Epidermal melanocyte (primary cell): ENCODE results near the gene TRPC4AP.

Experiments
- DNase-seq: peaks from one replicate; pipeline ENCODE4 v3.0.0; 2011; ENCODE audit warnings: low spot score; ENCODE audit not compliant: insufficient read length

The TRPC4AP gene

GRCh38 chr20:35017099-35017835 is 75.3 kb downstream of the TRPC4AP start:
- DNase-seq = no peak

- no peak for DNase-seq
Measured at GRCh38 chr20:35015863-35016193, 76.8 kb downstream of the TRPC4AP start.

DNA sequence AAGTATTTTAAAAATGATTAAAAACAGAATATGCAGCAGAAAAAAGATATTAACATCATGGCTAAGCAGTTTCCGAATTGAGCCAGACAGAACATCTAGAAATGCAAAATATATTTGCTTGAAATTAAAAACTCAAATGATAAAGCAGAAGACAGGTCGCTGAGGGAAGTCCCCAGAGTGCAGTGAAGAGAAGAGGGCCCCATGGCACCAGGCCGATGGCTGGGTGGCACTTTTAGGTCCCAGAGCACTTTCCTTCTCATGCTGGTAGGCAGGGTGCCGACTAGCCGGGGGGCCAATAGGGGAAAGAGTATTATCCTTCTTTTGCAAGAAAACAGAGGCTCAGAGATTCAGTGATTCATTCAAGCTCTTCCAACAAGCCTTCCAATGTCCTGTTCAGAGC is 78.1 kb downstream of the TRPC4AP start:
- no peak for DNase-seq

DNA sequence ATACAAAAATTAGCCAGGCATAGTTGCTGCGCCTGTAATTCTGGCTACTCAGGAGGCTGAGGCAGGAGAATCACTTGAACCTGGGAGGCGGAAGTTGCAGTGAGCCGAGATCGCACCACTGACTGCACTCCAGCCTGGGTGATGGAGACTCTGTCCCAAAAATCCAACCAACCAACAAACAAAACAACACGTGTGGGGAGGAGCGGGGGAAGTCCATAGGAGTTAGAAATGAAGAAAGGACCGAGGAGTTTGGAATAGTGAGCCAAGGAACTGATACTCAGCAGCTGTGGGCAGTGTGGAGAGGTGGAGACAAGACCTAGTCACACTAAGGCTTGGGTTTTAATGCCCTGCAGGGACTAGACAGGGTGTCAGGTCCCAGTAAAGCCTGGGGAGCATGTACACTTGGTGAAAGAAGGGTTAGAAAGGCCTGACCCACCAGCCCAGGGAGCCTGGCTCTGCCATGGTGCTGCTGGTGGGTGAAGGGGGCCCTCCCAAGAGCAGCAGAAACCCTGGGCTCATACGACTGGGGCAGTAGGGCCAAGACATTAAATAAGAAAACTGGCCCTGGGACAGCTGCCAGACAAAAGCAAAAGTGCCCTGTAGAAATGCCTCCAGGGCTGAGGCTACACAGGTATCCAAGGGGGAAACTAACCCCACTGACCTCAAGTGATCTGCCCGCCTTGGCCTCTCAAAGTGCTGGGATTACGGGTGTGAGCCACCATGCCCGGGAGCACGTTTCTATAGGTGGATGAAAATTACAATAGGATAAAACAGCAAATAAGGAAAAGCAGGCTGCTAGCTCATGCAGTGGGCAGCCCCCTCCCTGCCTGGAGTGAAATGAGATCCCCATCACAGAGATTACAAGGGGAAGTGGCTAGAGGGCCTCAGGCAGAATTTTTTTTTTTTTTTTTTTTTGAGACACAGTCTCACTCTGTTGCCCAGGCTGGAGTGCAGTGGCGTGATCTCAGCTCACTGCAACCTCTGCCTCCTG is 78.9 kb downstream of the TRPC4AP start:
- no peak for DNase-seq

DNA sequence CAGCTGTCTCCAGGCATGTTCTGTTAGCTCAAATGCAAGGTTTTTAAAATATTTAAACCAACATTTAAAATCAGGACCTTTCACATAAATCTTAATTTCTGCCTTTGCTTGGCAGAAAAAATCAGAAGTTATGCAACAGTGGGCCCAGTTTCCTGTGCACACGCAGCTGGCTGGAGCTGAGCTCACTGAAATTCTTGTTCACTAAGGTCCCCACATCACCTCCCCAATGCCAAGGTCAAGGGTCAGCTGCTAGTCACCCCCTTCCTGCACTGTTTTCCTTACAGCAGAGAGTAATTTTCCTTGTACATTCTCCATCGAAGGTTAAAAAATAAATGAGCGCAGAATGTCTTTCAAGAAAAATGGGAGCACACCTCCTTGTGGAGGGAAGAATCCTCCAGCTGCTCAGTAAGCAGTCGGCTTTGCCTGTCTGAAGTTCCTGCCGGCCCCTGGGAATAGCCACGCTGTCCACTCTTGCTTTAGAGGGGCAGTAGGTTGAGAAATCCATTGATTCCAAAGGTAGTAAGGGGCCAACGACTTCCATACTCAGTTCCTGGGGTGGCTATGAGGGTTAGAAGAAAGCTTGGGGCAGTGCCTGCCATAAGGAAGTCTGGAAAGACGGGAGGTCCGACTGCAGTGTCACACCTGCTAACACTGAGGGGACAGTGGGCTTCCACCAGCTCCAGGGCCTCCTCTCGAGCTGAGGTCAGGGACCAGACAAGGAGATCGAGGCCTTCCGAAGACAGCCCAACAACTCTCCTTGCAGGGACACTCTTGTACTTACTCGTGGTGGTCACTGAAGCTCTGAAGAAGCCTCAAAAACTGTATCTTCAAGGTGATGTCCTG is 80.2 kb downstream of the TRPC4AP start:
- no peak for DNase-seq

DNA sequence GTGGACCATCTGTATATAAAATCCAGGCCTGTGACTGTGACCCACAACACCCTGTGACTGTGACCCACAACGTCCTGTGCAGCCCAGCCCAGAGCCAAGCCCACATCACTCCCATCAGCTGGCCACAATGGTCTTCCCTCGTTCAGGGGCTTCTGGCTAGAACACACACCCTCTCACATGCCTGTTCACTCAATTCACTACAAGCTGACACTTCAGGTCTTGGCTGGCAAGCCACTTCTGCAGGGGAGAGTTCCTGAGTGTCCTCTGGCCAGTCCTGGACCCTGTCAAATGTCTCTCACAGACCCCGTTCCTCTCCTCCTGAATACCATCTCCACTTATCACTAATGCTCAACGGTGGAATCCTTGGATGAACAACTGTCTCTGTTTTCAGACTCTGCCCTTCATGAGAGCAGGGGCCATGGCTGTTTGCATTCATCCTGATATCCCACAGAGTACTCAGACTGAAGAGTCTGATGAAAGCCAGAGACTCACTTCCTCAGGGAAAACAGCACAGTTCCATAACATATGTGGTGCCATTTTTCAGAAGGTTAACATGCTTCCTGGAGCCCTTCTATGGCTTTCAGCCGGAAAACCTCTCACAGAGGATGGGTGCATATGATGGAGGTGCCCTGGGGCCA is 80.9 kb downstream of the TRPC4AP start:
- no peak for DNase-seq

- no peak for DNase-seq
Measured at GRCh38 chr20:35010405-35011192, 82.0 kb downstream of the TRPC4AP start.

DNA sequence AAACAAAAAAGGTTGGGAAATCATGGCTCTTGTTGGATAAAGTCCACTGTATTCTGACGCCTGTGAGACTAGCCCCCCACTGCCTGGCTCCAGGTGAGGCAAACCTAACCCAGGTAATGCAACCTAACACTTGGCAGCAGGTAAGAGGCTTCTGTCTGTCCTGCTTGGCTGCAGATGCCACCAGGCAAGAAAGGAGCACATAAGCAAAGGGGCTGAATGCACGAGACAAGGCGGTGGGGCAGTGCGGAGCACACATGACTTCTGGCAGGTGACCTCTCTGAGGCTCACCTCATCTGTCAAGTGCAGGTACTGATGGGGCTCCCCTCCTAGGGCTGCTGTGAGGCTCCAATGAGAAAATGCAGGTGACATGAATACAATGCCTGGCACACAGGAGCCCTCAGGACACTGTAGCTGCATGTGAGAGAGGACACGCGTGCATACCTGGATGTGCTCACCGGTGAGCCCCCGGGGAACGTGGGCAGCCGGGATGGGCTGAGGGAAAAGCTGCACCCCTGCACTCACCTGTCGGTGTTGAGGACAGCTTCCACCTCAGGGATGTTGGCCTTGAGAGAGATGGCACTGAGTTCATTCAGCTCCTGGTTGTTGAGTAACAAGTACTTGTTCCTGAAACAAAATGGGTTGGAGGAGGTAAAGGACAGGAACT is 82.8 kb downstream of the TRPC4AP start:
- DNase-seq = no peak

GRCh38 chr20:35008411-35009342 is 83.9 kb downstream of the TRPC4AP start:
- DNase-seq = no peak

DNA sequence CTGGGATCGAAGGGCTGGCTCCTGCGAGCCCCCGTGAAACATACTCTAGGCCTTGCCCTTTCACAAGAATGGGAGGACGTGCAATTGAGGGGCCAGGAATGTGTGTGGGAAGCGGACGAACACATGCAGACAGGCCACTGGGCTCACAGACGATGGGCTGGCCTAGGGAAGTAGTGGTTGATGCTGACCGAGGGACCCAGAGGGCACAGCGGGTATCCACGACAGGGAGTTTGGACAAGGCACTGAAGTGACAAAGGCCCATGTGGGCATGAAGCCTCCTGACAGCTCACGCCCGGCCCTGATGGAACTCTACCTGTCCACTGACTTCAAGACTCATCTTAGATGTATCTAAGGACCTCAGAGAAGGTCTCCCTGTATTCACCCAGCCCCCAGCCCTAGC is 84.7 kb downstream of the TRPC4AP start:
- DNase-seq = no peak

GRCh38 chr20:35007413-35007812 is 85.2 kb downstream of the TRPC4AP start:
- no peak for DNase-seq

GRCh38 chr20:35006531-35006971 is 86.1 kb downstream of the TRPC4AP start:
- no peak for DNase-seq

- no peak for DNase-seq
Measured at GRCh38 chr20:35006009-35006408, 86.6 kb downstream of the TRPC4AP start.

- DNase-seq = no peak
Measured at GRCh38 chr20:35005463-35005961, 87.1 kb downstream of the TRPC4AP start.

DNA sequence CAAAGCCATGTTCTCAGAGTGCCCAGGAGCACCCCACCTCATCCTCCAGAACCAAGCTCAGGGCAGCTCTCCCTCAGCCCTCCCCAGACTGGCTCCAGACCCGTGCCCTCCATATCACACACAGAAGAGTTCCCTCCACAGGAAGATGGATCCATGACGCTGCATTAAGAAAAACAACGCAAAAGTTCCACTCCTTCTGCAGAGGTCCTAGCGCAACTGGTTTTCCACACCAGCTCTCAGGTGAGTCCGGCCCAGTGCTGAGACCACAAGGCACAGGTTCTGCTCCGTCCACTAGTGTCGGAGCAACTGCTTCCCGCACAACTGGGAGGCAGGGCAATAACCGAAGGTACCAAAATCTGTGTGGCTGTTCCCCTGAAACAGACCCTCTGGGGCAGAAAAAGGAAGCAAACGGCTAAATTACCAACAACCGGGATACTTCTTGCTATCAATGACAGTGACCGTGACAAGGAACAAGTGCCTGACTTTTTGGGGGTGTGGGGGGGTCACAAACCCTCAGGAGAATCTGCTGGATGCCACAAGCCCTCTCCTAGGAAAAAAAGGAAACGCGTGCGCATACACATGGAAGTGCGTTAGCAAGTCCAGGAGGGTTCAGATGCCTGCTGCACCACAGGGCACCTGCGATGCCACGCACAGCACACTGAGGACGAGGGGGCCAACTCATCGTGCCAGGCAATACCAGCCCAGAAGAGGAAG is 87.7 kb downstream of the TRPC4AP start:
- DNase-seq = no peak

GRCh38 chr20:35004051-35004725 is 88.4 kb downstream of the TRPC4AP start:
- DNase-seq = no peak
